Activated CD4-positive, alpha-beta T cell treated with anti-CD3 and anti-CD28 coated beads for 36 hours (primary cell): ENCODE results near the gene EPB41L4A. TPM values are rescaled to one million over a fixed set of nuclear protein-coding genes. Genes with fewer than 3 reads are reported as not detected.
"Not testable (repeated sequence)": the region's sequence is repeated elsewhere in the genome, so short reads cannot be mapped to it uniquely, and the experiment has no call there.

Experiments used
- ATAC-seq: fragments of 200-7000 bp; cut with Tn5 transposase; one replicate; pipeline ENCODE4 v1.10.0; 2021; ENCODE audit warnings: mild to moderate bottlenecking, moderate library complexity
- CTCF ChIA-PET: fragments of 350-600 bp; sonication (Branson Sonifier 250); formaldehyde crosslinking; loops from one replicate; lab custom pipeline; 2021; ENCODE audit warnings: antibody characterized with exemption; lab: Charles Lee
- POLR2A ChIA-PET: fragments of 350-600 bp; sonication (Branson Sonifier 250); formaldehyde crosslinking; loops from one replicate; lab custom pipeline; 2021; ENCODE audit warnings: antibody characterized with exemption, inconsistent platforms; lab: Charles Lee
- DNase-seq: peaks from one replicate; pipeline ENCODE4 v3.0.0-alpha.2; 2020
- H3K27ac Mint-ChIP-seq: one replicate; pipeline ENCODE4 v1.8.0; 2021; ENCODE audit warnings: mixed read lengths
- H3K27me3 Mint-ChIP-seq: one replicate; pipeline ENCODE4 v1.8.0; 2021; ENCODE audit warnings: mixed read lengths
- H3K36me3 Mint-ChIP-seq: one replicate; pipeline ENCODE4 v1.8.0; 2021; ENCODE audit warnings: low read depth, mixed read lengths
- H3K4me1 Mint-ChIP-seq: one replicate; pipeline ENCODE4 v1.8.0; 2021; ENCODE audit warnings: mixed read lengths
- H3K4me3 Mint-ChIP-seq: one replicate; pipeline ENCODE4 v1.8.0; 2021; ENCODE audit warnings: mild to moderate bottlenecking, moderate library complexity, mixed read lengths
- H3K9me3 Mint-ChIP-seq: one replicate; pipeline ENCODE4 v1.8.0; 2021; ENCODE audit warnings: low read depth, mixed read lengths
- intact Hi-C, 2 experiments: fragments of 100-400 bp; cut with DNase I in 1 of 2; cut with micrococcal nuclease in 1 of 2; formaldehyde crosslinking; loops; one replicate each; pipeline versions ENCODE4 v1.14.2 to v1.15.1; 2022 to 2024; cut with DNase I, micrococcal nuclease
- total RNA-seq, 2 experiments: library from RNA; stranded (reverse); gene quantifications; one replicate each; pipeline ENCODE4 v1.2.3, GENCODE V29; 2021

The EPB41L4A gene
- total RNA-seq, 2 experiments from 2014 or later: 0.05 to 0.28 TPM

DNA sequence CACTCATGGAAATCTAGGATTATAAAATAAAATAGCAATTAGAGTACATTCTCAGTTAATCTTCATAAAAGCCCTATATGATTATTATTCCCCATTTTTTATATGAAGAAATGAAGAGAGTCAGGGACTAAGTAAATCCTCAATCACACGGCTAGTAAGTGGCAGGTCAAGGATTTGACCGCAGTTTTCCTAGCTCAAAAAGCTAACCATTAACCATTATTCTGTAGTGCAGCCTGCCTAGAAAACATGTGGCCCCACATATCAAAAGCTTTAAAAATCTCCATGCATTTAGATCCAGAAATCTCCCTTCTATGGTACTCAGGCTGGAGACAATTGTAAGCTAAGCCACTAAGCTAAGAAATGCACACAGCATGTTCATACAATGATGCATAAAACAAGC is 21.4 kb downstream of the EPB41L4A start:
- POLR2A ChIA-PET: no interaction called here
- Mint-ChIP-seq H3K4me1 (no peaks in the 10 kb centered on the region), H3K36me3 (no peaks in the 10 kb centered on the region), H3K27me3 (peaks cover 10% of the 10 kb centered on the region), H3K4me3 (no peak overlapping the region), H3K27ac (no peak overlapping the region), H3K9me3 (peaks cover 1% of the 10 kb centered on the region)
- DNase-seq: no peak
- no peak for ATAC-seq
- CTCF ChIA-PET: no interaction called here
- intact Hi-C loops: no loop called here

DNA sequence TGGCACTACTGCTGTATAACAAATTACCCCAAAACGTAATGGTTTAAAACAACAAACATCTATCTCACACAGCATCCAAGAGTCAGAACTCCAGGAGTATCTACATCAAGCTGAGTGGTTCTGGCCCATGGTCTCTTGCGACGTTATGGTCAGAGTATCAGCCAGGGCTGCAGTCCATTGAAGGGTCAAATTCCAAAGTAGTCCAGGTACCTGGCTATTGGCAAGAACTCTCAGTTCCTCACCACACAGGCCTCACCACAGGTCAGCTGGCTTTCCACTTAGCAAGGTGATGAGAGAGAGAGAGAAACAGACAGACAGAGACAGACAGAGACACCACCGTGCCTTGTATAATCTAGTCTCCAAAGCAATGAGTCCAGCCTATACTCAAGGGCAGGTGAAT is 22.6 kb downstream of the EPB41L4A start:
- ChIA-PET POLR2A (no interaction called here), CTCF (no interaction called here)
- intact Hi-C loops: no loop called here
- H3K9me3 Mint-ChIP-seq: peaks cover 1% of the 10 kb centered on the region
- no peaks in the 10 kb centered on the region for H3K4me1 Mint-ChIP-seq
- DNase-seq: no peak
- H3K4me3 Mint-ChIP-seq: no peak overlapping the region
- ATAC-seq: no peak
- H3K36me3 Mint-ChIP-seq: no peaks in the 10 kb centered on the region
- H3K27ac Mint-ChIP-seq: no peak overlapping the region
- peaks cover 10% of the 10 kb centered on the region for H3K27me3 Mint-ChIP-seq

DNA sequence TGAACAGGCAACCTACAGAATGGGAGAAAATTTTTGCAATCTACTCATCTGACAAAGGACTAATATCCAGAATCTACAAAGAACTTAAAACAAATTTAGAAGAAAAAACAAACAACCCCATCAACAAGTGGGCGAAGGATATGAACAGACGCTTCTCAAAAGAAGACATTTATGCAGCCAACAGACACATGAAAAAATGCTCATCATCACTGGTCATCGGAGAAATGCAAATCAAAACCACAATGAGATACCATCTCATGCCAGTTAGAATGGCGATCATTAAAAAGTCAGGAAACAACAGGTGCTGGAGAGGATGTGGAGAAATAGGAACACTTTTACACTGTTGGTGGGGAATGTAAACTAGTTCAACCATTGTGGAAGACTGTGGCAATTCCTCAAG is 23.8 kb downstream of the EPB41L4A start:
- H3K4me1 Mint-ChIP-seq, H3K27me3 Mint-ChIP-seq, DNase-seq, POLR2A ChIA-PET, H3K4me3 Mint-ChIP-seq, H3K27ac Mint-ChIP-seq, H3K36me3 Mint-ChIP-seq, H3K9me3 Mint-ChIP-seq, ATAC-seq, CTCF ChIA-PET, intact Hi-C loops: not testable (repeated sequence)

DNA sequence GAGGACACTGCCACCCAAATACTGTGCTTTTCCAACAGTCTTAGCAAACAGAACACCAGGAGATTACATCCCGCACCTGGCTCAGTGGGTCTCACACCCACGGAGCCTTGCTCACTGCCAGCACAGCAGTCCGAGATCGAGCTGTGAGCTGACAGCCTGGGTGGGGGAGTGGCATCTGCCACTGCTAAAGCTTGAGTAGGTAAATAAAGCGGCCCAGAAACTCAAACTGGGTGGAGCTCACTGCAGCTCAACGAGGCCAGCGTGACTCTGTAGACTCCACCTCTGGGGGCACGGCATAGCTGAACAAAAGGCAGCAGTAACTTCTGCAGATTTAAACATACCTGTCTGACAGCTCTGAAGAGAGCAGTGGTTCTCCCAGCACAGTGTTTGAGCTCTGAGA is 28.8 kb downstream of the EPB41L4A start:
- no peak overlapping the region for H3K27ac Mint-ChIP-seq
- no peak for DNase-seq
- peaks cover 1% of the 10 kb centered on the region for H3K9me3 Mint-ChIP-seq
- ChIA-PET POLR2A (no interaction called here), CTCF (interaction anchor here (0.7 kb wide), 1 partner anchor 300 kb away, joined by 3 read pairs; no protein-coding TSS in a partner anchor)
- H3K27me3 Mint-ChIP-seq: peaks cover 5% of the 10 kb centered on the region
- ATAC-seq: no peak
- no peaks in the 10 kb centered on the region for H3K36me3 Mint-ChIP-seq
- intact Hi-C loops: no loop called here
- H3K4me1 Mint-ChIP-seq: no peaks in the 10 kb centered on the region
- no peak overlapping the region for H3K4me3 Mint-ChIP-seq

DNA sequence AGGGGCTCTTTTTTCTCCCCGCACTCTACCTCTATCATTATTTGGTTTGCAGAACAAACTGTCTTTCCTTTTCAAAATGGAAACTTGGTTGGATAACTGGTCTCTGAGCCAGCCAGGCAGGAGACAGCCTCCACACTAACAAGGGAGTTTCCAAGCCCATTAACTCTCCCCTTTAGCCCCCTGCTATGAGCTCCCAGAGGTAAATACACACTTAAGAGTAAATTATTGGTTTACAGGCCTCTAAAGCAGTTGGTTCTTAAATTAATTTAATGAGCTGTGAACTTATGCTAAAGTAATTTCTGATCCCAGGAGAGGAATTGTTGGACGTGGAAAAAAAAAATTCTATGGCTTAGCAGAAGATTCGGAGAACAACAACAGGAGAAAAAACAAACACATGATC is 30.3 kb downstream of the EPB41L4A start:
- Mint-ChIP-seq H3K27ac (no peak overlapping the region), H3K36me3 (no peaks in the 10 kb centered on the region), H3K9me3 (no peaks in the 10 kb centered on the region), H3K27me3 (peaks cover 7% of the 10 kb centered on the region), H3K4me3 (no peak overlapping the region), H3K4me1 (no peaks in the 10 kb centered on the region)
- ATAC-seq (no peak), DNase-seq (no peak)
- ChIA-PET CTCF (interaction anchor here (0.6 to 1.0 kb wide), 2 partner anchors 18 to 149 kb away, joined by 3 read pairs; no protein-coding TSS in a partner anchor), POLR2A (no interaction called here)
- intact Hi-C loops: no loop called here

DNA sequence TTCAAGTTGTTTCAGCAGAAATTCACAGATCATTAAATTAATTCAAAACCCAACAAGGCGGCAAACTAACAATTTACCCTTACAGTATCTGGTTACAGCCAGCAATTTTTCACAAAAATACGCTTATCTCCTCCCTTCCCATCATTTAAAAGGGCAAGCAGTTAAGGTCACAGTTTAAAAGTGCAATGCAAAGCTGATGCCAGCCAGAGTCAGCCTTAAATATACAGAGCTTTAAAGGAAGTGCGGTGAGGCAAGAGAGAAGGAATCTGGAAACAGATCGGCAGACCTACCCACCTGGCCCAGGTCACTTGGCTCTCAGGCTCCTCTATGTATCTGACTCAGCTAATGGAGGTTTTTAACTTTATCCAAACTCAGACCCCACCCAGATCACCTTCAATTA is 31.0 kb downstream of the EPB41L4A start:
- H3K9me3 Mint-ChIP-seq: no peaks in the 10 kb centered on the region
- H3K4me1 Mint-ChIP-seq: no peaks in the 10 kb centered on the region
- ChIA-PET CTCF (interaction anchor here (0.6 to 1.0 kb wide), 2 partner anchors 19 to 150 kb away, joined by 3 read pairs; no protein-coding TSS in a partner anchor), POLR2A (no interaction called here)
- no peaks in the 10 kb centered on the region for H3K36me3 Mint-ChIP-seq
- intact Hi-C loops: no loop called here
- no peak for ATAC-seq
- H3K4me3 Mint-ChIP-seq: no peak overlapping the region
- peaks cover 7% of the 10 kb centered on the region for H3K27me3 Mint-ChIP-seq
- H3K27ac Mint-ChIP-seq: no peak overlapping the region
- DNase-seq: no peak

DNA sequence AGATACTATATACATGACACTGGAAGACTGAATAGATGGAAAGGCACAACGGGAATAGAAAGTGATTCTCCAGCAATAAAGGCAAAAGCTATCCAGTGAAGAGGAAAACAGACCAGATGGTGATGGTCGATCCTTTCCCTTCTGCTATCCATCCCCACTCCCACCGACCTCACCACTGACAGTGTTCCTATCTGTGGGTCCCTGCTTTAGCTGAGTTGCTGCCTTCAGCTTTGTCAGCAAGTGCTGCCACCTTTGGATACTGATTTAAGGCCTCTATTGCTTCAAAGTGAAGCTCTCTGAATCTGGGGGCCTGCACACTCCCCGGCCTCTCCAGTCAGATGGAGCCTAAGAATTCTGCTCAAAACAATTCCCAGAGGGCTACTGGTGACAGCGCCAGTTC is 32.3 kb downstream of the EPB41L4A start:
- no peak overlapping the region for H3K27ac Mint-ChIP-seq
- ChIA-PET POLR2A (no interaction called here), CTCF (no interaction called here)
- intact Hi-C loops: no loop called here
- DNase-seq: no peak
- ATAC-seq: no peak
- peaks cover 4% of the 10 kb centered on the region for H3K27me3 Mint-ChIP-seq
- no peaks in the 10 kb centered on the region for H3K4me1 Mint-ChIP-seq
- H3K9me3 Mint-ChIP-seq: no peaks in the 10 kb centered on the region
- no peaks in the 10 kb centered on the region for H3K36me3 Mint-ChIP-seq
- H3K4me3 Mint-ChIP-seq: no peak overlapping the region

DNA sequence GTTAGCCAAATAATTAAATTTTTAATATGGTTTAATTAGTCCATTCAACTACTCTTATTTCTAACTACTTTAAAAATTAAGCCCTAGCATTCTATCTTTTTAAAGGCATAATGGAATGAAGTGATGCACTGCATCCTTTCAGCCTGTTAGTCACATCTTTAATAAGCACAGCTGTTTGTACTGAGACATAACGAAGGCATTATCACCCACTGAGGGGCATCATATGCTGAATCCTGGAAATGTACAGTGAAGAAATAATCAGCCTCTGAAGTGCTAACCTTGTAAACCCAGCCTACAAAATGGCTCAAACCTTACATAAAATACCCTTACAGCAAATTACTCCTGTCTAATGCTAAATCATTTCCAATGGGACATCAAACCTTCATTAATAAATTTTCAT is 33.1 kb downstream of the EPB41L4A start:
- Mint-ChIP-seq H3K4me3 (no peak overlapping the region), H3K4me1 (no peaks in the 10 kb centered on the region), H3K9me3 (no peaks in the 10 kb centered on the region), H3K27me3 (peaks cover 4% of the 10 kb centered on the region), H3K36me3 (no peaks in the 10 kb centered on the region), H3K27ac (no peak overlapping the region)
- DNase-seq (no peak), ATAC-seq (no peak)
- intact Hi-C loops: no loop called here
- ChIA-PET CTCF (no interaction called here), POLR2A (no interaction called here)

DNA sequence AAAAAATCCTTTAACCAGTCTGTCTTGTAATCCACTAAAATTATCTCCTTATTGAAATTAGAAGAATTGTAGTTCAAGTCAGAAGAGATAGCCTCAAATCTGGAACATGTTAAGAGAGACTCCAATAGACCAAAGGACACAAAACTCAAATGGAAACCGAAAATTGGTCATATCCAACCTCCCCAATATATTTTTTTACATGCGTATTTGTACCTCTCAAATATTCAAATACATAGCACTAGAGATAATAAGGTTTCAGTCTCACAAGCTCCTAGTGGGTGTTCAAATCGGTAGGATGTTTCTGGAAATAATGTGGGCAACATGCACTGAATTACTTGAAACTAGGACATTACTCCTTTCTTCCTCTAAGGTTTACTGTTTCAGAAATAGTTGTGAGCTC is 33.5 kb downstream of the EPB41L4A start:
- intact Hi-C loops: no loop called here
- no peaks in the 10 kb centered on the region for H3K9me3 Mint-ChIP-seq

DNA sequence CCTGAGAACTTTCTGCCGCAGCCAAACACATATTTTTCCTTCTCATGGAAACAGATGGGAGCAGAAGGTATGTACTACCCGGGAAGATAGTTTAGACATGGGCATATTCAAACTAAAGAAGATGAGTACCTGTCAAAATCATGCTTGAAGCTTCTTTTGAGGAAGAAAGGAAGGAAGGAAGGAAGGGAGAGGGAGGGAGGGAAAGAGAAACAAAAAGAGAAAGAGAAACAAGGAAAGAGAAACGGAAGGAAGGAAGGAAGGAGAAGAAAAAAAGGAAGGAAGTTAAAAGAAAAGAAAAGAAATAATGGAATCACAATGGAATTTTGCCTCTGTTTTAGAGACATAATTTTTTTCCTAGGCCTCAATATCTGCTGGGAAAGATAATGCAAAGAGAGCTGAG is 34.6 kb downstream of the EPB41L4A start:
- ChIA-PET POLR2A (no interaction called here), CTCF (no interaction called here)
- ATAC-seq: no peak
- Mint-ChIP-seq H3K36me3 (no peaks in the 10 kb centered on the region), H3K4me1 (no peaks in the 10 kb centered on the region), H3K27ac (no peak overlapping the region), H3K27me3 (peaks cover 4% of the 10 kb centered on the region), H3K4me3 (no peak overlapping the region), H3K9me3 (no peaks in the 10 kb centered on the region)
- no peak for DNase-seq
- intact Hi-C loops: no loop called here

More for the DNA sequence above, 33.5 kb downstream of the EPB41L4A start:
- H3K27ac Mint-ChIP-seq: no peak overlapping the region
- CTCF ChIA-PET: no interaction called here
- ATAC-seq: no peak
- peaks cover 4% of the 10 kb centered on the region for H3K27me3 Mint-ChIP-seq
- POLR2A ChIA-PET: no interaction called here
- no peak for DNase-seq
- H3K4me1 Mint-ChIP-seq: no peaks in the 10 kb centered on the region
- no peaks in the 10 kb centered on the region for H3K36me3 Mint-ChIP-seq
- H3K4me3 Mint-ChIP-seq: no peak overlapping the region

DNA sequence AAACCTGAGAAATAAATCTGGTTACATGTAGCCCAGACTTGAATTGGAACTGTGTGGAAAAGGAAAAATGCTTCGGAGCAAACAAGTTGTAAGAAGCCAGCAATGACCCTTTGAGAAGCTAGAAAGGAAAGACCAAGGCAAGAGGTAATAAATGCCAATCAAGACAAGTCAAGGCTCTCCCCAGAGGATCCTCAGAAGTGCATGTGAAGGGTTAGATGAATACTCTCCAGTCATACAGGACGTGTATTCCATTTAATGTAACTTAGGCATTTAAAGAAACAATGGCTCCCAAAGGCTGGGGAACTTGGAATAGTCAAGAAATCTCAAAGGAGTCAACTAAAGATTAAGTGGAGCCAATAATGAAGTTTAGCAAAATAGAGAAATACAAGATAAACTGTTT is 36.2 kb downstream of the EPB41L4A start:
- no peak overlapping the region for H3K27ac Mint-ChIP-seq

DNA sequence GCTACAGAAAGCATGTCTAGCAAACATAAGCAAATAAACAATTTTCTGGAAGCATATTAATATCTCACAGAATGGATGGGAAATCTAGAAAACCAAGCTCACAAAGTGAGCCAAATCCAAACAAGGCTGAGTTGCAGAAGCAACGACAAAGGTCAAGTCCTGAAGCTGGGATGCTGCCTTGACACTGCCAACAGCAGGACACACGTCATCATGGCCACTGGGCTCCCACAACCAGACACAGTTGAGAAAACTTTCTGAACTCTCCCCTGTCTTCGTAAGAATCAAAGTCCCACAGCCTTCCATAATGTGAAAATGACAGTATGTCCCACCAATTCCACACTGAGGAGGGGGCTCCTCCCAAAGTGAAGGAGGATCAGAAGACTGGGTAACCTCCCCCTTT is 37.6 kb downstream of the EPB41L4A start:
- Mint-ChIP-seq H3K4me3 (no peak overlapping the region), H3K27ac (no peak overlapping the region), H3K27me3 (peaks cover 8% of the 10 kb centered on the region), H3K36me3 (no peaks in the 10 kb centered on the region), H3K9me3 (no peaks in the 10 kb centered on the region), H3K4me1 (no peaks in the 10 kb centered on the region)
- no peak for ATAC-seq
- ChIA-PET CTCF (no interaction called here), POLR2A (no interaction called here)
- no peak for DNase-seq
- intact Hi-C loops: no loop called here

More for the DNA sequence above, 36.2 kb downstream of the EPB41L4A start:
- ChIA-PET POLR2A (no interaction called here), CTCF (no interaction called here)
- H3K4me1 Mint-ChIP-seq: no peaks in the 10 kb centered on the region
- H3K4me3 Mint-ChIP-seq: no peak overlapping the region
- ATAC-seq (no peak), DNase-seq (no peak)
- H3K36me3 Mint-ChIP-seq: no peaks in the 10 kb centered on the region
- H3K9me3 Mint-ChIP-seq: no peaks in the 10 kb centered on the region
- intact Hi-C loops: no loop called here
- peaks cover 4% of the 10 kb centered on the region for H3K27me3 Mint-ChIP-seq
